Measurements from ENCODE around the gene TRMT1.

TRMT1 gene

GRCh38 chr19:13132471-13133180 lies 16.1 kb upstream of the TRMT1 start:
- ChIA-PET CTCF (interaction anchor here (0.6 to 0.7 kb wide), 3 partner anchors 49 to 1778 kb away, joined by 3 to 4 read pairs (median 3); no protein-coding TSS in a partner anchor), POLR2A (ENCODE audit: low non-redundant PET) (interaction anchor here (1.0 kb wide), 1 partner anchor 15 kb away, joined by 3 read pairs; the partner anchor contains the start of gene NACC1)
- TF ChIP-seq CTCF (conservative IDR thresholded peaks at IDR 0.05; ENCODE audit: low read depth) = no peak

DNA sequence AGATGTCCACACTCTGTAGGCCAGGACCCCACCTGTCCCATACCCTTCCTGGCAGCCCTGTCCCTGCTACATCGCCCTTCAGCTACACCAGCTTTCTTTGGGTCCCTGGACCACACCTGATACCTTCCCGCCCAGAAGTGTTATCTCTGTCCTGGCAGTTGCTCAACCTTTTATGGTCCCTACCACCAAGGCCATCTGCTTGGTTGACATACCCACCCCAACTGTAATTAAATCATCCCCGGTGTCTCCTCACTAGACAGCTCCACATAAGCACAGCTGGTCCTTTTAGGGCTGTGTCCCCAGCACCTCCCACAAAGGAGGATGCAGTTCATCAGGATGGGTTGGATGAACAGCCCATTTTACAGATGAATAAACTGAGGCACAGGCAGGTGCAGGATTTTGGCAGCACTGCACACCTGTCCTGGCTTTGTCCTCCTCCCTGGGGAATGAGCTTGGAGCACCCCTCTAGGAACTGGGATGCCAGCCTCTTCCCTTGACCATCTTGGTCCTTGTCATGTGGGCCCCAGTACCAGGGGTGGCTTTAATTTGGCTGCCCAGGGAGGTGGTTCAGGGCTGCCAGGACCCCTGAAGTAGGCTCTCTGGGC lies 14.4 kb upstream of the TRMT1 start:
- ChIA-PET POLR2A (ENCODE audit: low non-redundant PET) (no interaction called here), CTCF (no interaction called here)
- TF ChIP-seq CTCF (conservative IDR thresholded peaks at IDR 0.05; ENCODE audit: low read depth) = no peak

More at GRCh38 chr19:13132471-13133180, 16.1 kb upstream of the TRMT1 start:
- peak overlapping the region; percentile 16 for H3K27ac ChIP-seq
- no peak for DNase-seq (ENCODE audit: low spot score)

GRCh38 chr19:13129384-13129783 lies 12.8 kb upstream of the TRMT1 start:
- CTCF ChIA-PET = no interaction called here

More for the DNA sequence above, 14.4 kb upstream of the TRMT1 start:
- peak overlapping the region; percentile 16; the same call in 1 of the 2 replicates for H3K27ac ChIP-seq
- no peak for DNase-seq (ENCODE audit: low spot score)

DNA sequence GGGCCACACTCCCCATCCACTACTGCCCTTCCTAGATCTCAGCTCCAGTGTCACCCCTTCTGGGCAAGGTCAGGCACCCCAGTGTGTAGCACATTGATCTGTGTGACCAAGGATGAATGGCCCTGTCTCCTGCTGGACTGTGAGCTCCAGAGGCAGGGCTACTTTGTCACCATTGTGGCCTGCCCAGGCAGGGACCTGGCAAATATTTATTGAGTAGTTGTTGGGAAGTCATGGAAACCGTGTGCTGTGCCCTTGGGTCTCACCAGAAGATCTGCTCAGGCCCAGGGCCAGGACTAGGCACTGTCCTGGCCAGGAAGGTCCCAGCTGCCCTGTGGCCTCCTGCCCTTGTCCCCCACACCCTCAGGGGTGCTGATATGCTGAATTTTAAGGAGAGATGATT lies 12.0 kb upstream of the TRMT1 start:
- DNase-seq (ENCODE audit: low spot score) = no peak
- POLR2A ChIA-PET (ENCODE audit: low non-redundant PET) = no interaction called here
- H3K27ac ChIP-seq = peak overlapping the region; percentile 51
- CTCF ChIA-PET = interaction anchor here (1.1 kb wide), 1 partner anchor 11 kb away, joined by 5 read pairs; the partner anchor contains the start of gene NACC1
- TF ChIP-seq CTCF (conservative IDR thresholded peaks at IDR 0.05; ENCODE audit: low read depth) = no peak

More at GRCh38 chr19:13129384-13129783, 12.8 kb upstream of the TRMT1 start:
- no peak for DNase-seq (ENCODE audit: low spot score)
- H3K27ac ChIP-seq = peak overlapping the region; percentile 51
- POLR2A ChIA-PET (ENCODE audit: low non-redundant PET) = interaction anchor here (0.6 kb wide), 1 partner anchor 27 kb away, joined by 3 read pairs; no protein-coding TSS in a partner anchor
- no peak for TF ChIP-seq CTCF (conservative IDR thresholded peaks at IDR 0.05; ENCODE audit: low read depth)

DNA sequence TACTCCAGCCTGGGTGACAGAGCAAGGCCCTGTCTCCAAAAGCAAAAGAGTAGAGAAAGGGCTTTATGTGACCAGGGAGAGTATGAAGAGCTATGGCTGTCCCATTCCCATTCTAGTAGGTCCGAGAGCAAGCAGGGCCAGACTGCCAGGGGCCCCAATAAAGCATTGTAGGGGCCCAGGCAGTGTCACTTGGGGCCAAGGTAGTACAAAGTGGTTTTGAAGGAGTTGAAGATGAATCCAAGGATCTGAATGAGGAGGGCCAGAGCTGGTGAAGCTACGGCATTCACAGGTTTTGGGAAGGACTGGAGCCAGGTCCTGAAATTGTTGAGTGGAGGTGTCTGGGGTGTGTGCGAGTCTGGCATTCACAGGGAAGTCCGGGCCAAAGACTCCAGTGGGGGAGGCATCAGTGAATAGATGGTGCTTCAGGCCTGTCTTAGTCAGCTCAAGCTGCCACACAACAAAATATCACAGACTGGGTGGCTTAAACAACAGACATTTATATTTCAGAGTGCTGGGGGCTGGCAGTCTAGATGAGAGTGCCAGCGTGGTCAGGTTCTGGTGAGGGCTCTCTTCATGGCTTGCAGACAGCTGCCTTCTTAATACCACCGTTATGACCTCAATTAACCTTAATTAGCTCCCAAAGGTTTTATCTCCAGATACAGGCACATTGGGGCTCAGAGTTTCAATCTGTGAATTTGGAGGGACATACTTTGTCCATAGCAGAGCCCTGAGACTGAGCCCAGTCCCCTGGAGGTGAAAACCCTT lies 11.5 kb upstream of the TRMT1 start:
- no peak for TF ChIP-seq CTCF (conservative IDR thresholded peaks at IDR 0.05; ENCODE audit: low read depth)
- DNase-seq (ENCODE audit: low spot score) = no peak
- H3K27ac ChIP-seq = peak overlapping the region; percentile 51
- ChIA-PET POLR2A (ENCODE audit: low non-redundant PET) (interaction anchor here (1.0 kb wide), 1 partner anchor 13 kb away, joined by 5 read pairs; no protein-coding TSS in a partner anchor), CTCF (interaction anchor here (1.1 kb wide), 1 partner anchor 10 kb away, joined by 5 read pairs; the partner anchor contains the start of gene NACC1)

DNA sequence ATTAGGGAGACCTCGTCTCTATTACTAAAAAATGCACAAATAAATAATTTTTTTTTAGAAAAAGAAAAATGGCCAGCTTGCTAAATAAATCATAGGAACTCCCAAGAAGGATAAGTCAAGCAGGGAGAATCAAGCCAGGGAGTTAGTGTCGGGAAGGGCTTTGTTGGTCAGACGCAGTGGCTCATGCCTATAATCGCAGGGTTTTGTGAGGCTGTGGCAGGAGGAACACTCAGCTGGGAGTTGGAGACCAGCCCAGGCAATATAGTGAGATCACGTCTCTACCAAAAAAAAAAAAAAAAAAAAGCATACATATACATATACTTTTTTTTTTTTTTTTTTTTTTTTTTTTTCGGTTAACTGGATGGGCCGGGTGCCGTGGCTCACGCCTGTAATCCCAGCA lies 10.5 kb upstream of the TRMT1 start:
- H3K27ac ChIP-seq = no peak overlapping the region
- CTCF ChIA-PET = no interaction called here
- TF ChIP-seq CTCF (conservative IDR thresholded peaks at IDR 0.05; ENCODE audit: low read depth) = no peak
- POLR2A ChIA-PET (ENCODE audit: low non-redundant PET) = interaction anchor here (1.0 kb wide), 1 partner anchor 14 kb away, joined by 5 read pairs; no protein-coding TSS in a partner anchor
- DNase-seq (ENCODE audit: low spot score) = no peak

All from RWPE1 (cell line).